Gastrocnemius medialis (tissue), 4 donors: Measurements from ENCODE around the gene COA8. TPM values are rescaled to one million over a fixed set of nuclear protein-coding genes. Genes with fewer than 3 reads are reported as not detected.
A peak's percentile ranks its signal among the peaks of the same experiment; 100 is the strongest.

Experiments used
- ATAC-seq, 2 donors: fragments of 150-250 bp; one replicate each; pipeline ENCODE4 v1.9.1; 2016
- DNase-seq, 2 donors: peaks; one replicate each; pipeline ENCODE4 v3.0.0-alpha.2; 2019
- H3K27ac ChIP-seq, 4 donors: fragments of 200-600 bp; sonication (generic); 1 replicate in 1 of 4; 2 replicates in 3 of 4; pipeline ENCODE4 v1.5.1; 2016 to 2018; ENCODE audit warnings: mild to moderate bottlenecking in 2 of 4, moderate library complexity in 1 of 4
- H3K27me3 ChIP-seq, 3 donors: fragments of 200-600 bp; sonication (generic) in 2 of 3; 1 replicate in 1 of 3; 2 replicates in 2 of 3; pipeline versions ENCODE4 v1.5.1 to v1.6.0; 2016 to 2019; ENCODE audit warnings: mild to moderate bottlenecking in 1 of 3, moderate library complexity in 1 of 3
- H3K36me3 ChIP-seq, 2 donors: fragments of 200-600 bp; sonication (generic) in 1 of 2; one replicate each; pipeline ENCODE4 v1.5.1; 2017 to 2018
- H3K4me1 ChIP-seq, 2 donors: fragments of 200-600 bp; sonication (generic) in 1 of 2; one replicate each; pipeline ENCODE4 v1.5.1; 2016 to 2017; ENCODE audit warnings: mild to moderate bottlenecking in 2 of 2
- H3K4me3 ChIP-seq, 4 donors: fragments of 200-600 bp; sonication (generic) in 3 of 4; 1 replicate in 1 of 4; 2 replicates in 3 of 4; pipeline ENCODE4 v1.5.1; 2016 to 2019; ENCODE audit warnings: mild to moderate bottlenecking in 2 of 4
- H3K9me3 ChIP-seq, 3 donors: fragments of 200-600 bp; sonication (generic) in 2 of 3; 1 replicate in 1 of 3; 2 replicates in 2 of 3; pipeline ENCODE4 v1.5.1; 2016 to 2019
- POLR2A ChIP-seq, 2 donors: fragments of 450-650 bp; IDR thresholded peaks; one replicate each; pipeline ENCODE4 v1.6.1; 2017; ENCODE audit warnings: antibody characterized with exemption in 2 of 2, mild to moderate bottlenecking in 2 of 2, moderate library complexity in 2 of 2
- in situ Hi-C, 4 donors: fragments of 200-750 bp; cut with MboI; loops; one replicate each; pipeline versions ENCODE4 v1.15.0 to v1.8.0; 2017; ENCODE audit warnings: low sequenced_read_pairs in 4 of 4
- intact Hi-C: fragments of 100-400 bp; cut with DNase I; formaldehyde crosslinking; loops from one replicate; pipeline ENCODE4 v1.15.1; 2023; ENCODE audit warnings: low total_unique reads
- total RNA-seq, 4 donors: library from RNA; depleted of rRNA; stranded (reverse); fragments of >200 nt; gene quantifications; one replicate each; pipeline versions ENCODE4 v1.1.0 to v1.2.3, GENCODE V29; 2016
- TF ChIP-seq, protein P1 (sequence below), 5 experiments: fragments of 450-650 bp in 3 of 5; fragments of 200-600 bp in 2 of 5; sonication (generic) in 2 of 5; IDR thresholded peaks in 4 of 5; conservative IDR thresholded peaks in 1 of 5; 1 replicate in 4 of 5; 2 replicates in 1 of 5; pipeline ENCODE4 v1.5.1; 2016 to 2019; ENCODE audit warnings: antibody characterized with exemption in 5 of 5, mild to moderate bottlenecking in 3 of 5, moderate library complexity in 3 of 5

The COA8 gene
- total RNA-seq, 4 donors from 2014 or later, result 56.7 to 111 (median 71.7) TPM

DNA sequence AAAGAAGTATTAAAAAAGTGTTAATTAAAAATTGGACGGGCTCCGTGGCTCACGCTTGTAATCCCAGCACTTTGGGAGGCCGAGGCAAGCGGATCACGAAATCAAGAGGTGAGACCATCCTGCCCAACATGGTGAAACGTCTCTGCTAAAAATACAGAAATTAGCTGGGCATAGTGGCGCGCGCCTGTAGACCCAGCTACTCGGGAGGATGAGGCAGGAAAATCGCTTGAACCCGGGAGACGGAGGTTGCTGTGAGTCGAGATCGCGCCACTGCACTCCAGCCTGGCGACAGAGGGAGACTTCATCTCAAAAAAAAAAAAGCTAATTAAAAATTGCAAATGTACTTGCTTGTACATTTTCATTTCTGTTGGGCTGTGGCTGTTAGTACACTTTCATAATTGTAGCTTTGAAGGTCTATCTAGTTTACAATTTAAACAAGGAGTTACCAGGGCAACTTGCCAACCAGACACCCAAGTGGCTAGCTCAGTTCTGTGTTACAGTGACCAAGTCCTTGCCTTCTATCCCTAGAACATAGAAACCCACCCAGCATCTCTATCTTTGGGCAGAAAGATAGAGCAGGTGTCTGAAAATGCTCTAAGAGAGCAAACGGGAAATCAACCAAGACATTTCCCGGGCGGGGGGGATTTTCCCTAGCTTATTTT lies 1.2 kb downstream of the COA8 start:
- peaks cover 38 to 55% of the 10 kb centered on the region in 2 donors for H3K4me1 ChIP-seq
- no peak for DNase-seq
- H3K27me3 ChIP-seq, result no peaks in the 10 kb centered on the region
- H3K4me3 ChIP-seq, result peak overlapping the region; percentile 80 to 99 (median 92)
- TF ChIP-seq, protein P1, sequence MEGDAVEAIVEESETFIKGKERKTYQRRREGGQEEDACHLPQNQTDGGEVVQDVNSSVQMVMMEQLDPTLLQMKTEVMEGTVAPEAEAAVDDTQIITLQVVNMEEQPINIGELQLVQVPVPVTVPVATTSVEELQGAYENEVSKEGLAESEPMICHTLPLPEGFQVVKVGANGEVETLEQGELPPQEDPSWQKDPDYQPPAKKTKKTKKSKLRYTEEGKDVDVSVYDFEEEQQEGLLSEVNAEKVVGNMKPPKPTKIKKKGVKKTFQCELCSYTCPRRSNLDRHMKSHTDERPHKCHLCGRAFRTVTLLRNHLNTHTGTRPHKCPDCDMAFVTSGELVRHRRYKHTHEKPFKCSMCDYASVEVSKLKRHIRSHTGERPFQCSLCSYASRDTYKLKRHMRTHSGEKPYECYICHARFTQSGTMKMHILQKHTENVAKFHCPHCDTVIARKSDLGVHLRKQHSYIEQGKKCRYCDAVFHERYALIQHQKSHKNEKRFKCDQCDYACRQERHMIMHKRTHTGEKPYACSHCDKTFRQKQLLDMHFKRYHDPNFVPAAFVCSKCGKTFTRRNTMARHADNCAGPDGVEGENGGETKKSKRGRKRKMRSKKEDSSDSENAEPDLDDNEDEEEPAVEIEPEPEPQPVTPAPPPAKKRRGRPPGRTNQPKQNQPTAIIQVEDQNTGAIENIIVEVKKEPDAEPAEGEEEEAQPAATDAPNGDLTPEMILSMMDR (IDR thresholded peaks at IDR 0.05 in 4 of 5, conservative IDR thresholded peaks at IDR 0.05 in 1 of 5), result no peak
- no peak for TF ChIP-seq POLR2A (IDR thresholded peaks at IDR 0.05)
- ATAC-seq, result no peak
- H3K9me3 ChIP-seq, result no peaks in the 10 kb centered on the region
- intact Hi-C loops (loop anchor here (2.0 to 5.0 kb wide), 3 partner anchors 65 to 283 kb away; partner anchors contain the start of genes KLC1, PPP1R13B, XRCC3 and ZFYVE21), in situ Hi-C loops (loop anchor here in 1 of 4 donors (25.0 kb wide), 1 partner anchor 348 kb away; a partner anchor contains a TSS)
- H3K36me3 ChIP-seq, result peaks cover 0 to 18% of the 10 kb centered on the region in 2 donors
- H3K27ac ChIP-seq, result peak overlapping the region in 3 of 4 donors; percentile 90 to 97 (median 95)

DNA sequence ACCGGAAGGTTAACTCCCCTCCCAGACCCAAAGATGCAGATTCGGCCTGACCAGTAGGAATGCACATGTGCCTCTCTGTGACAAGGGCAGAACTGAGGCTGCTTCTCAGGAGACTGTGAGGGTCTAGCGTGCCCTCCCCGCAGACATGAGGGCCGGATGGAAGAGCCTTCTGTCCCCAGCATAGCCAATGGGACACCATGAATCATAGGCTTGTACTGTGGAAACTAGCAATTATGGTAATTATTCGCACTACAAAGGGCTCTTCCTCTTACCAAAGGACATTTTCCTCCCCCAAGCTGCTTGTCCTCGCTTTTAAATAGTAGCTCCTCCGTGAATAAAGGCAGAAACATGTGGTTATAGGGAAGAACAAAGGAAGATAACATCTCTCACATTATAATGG lies 6.2 kb downstream of the COA8 start:
- H3K4me1 ChIP-seq, result peaks cover 6 to 22% of the 10 kb centered on the region in 2 donors
- H3K9me3 ChIP-seq, result no peaks in the 10 kb centered on the region
- intact Hi-C loops (no loop called here), in situ Hi-C loops (loop anchor here in 1 of 4 donors (25.0 kb wide), 1 partner anchor 343 kb away; a partner anchor contains a TSS)
- TF ChIP-seq, protein P1 (IDR thresholded peaks at IDR 0.05 in 4 of 5, conservative IDR thresholded peaks at IDR 0.05 in 1 of 5), result no peak
- TF ChIP-seq POLR2A (IDR thresholded peaks at IDR 0.05), result no peak
- no peak overlapping the region for H3K4me3 ChIP-seq
- ATAC-seq, result no peak
- no peak for DNase-seq
- no peak overlapping the region for H3K27ac ChIP-seq
- H3K27me3 ChIP-seq, result no peaks in the 10 kb centered on the region
- peaks cover 0 to 12% of the 10 kb centered on the region in 2 donors for H3K36me3 ChIP-seq

DNA sequence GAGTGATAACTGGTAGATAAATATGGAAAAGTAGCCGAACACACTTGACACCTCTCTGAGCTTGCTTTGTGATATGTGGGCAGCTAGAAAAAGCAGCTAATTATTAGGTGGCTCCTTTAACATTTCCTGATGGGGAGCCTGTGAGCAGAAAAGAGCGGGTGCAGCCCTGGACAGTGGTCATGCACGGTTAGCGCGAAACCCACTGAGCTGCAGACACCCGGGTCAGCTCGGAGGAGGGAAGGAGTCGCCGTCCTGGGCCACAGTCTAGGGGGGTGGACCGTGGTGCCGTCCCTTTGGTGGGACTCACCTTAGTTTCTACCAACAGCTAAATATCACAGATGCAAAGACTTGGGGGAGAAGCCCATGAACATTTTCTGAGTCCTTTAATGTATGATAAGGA lies 6.6 kb downstream of the COA8 start:
- no peaks in the 10 kb centered on the region for H3K27me3 ChIP-seq
- DNase-seq (no peak), ATAC-seq (no peak)
- in situ Hi-C loops (loop anchor here in 1 of 4 donors (25.0 kb wide), 1 partner anchor 343 kb away; a partner anchor contains a TSS), intact Hi-C loops (no loop called here)
- peaks cover 0 to 17% of the 10 kb centered on the region in 2 donors for H3K36me3 ChIP-seq
- peaks cover 2 to 18% of the 10 kb centered on the region in 2 donors for H3K4me1 ChIP-seq
- no peak overlapping the region for H3K4me3 ChIP-seq
- H3K27ac ChIP-seq, result no peak overlapping the region
- H3K9me3 ChIP-seq, result no peaks in the 10 kb centered on the region
- no peak for TF ChIP-seq POLR2A (IDR thresholded peaks at IDR 0.05)
- TF ChIP-seq, protein P1 (IDR thresholded peaks at IDR 0.05 in 4 of 5, conservative IDR thresholded peaks at IDR 0.05 in 1 of 5), result no peak

DNA sequence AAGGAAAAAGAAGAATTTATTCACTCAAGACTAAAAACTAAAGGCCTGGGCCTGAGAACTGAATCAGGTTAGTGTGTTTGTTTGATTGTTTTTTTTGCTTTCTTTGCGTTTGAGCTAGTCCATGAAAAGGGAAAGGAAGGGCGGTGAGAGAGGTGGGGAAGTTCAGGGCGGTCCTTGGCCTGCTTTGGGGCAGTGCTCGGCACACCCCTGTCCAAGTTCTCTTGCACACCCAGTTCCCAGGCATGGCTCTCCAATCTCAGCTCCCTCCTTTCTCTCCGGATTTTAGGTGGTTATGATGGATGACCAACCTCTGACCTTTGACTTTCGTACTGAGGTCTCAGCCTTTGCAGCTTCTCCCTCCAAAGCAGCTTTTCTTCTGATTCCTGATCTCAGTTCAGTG lies 11.3 kb downstream of the COA8 start:
- peaks cover 0 to 38% of the 10 kb centered on the region in 2 donors for H3K36me3 ChIP-seq
- ATAC-seq, result no peak
- H3K27me3 ChIP-seq, result no peaks in the 10 kb centered on the region
- no peaks in the 10 kb centered on the region for H3K9me3 ChIP-seq
- TF ChIP-seq, protein P1 (IDR thresholded peaks at IDR 0.05 in 4 of 5, conservative IDR thresholded peaks at IDR 0.05 in 1 of 5), result no peak
- TF ChIP-seq POLR2A (IDR thresholded peaks at IDR 0.05), result no peak
- no peak for DNase-seq
- H3K4me1 ChIP-seq, result peaks cover 8 to 18% of the 10 kb centered on the region in 2 donors
- in situ Hi-C loops (loop anchor here in 1 of 4 donors (25.0 kb wide), 1 partner anchor 338 kb away; a partner anchor contains a TSS), intact Hi-C loops (loop anchor here (10.0 kb wide), 1 partner anchor 341 kb away; no protein-coding TSS in a partner anchor)
- H3K27ac ChIP-seq, result no peak overlapping the region
- H3K4me3 ChIP-seq, result no peak overlapping the region
